ELF-1 (cell line): Measurements from ENCODE around the gene KIAA1671.
"Not testable (repeated sequence)": the region's sequence is repeated elsewhere in the genome, so short reads cannot be mapped to it uniquely, and the experiment has no call there.

Experiments
- DNase-seq: peaks from one replicate; pipeline ENCODE4 v3.0.0-alpha.2; 2016; ENCODE audit warnings: low read depth, low spot score

The KIAA1671 gene

DNA sequence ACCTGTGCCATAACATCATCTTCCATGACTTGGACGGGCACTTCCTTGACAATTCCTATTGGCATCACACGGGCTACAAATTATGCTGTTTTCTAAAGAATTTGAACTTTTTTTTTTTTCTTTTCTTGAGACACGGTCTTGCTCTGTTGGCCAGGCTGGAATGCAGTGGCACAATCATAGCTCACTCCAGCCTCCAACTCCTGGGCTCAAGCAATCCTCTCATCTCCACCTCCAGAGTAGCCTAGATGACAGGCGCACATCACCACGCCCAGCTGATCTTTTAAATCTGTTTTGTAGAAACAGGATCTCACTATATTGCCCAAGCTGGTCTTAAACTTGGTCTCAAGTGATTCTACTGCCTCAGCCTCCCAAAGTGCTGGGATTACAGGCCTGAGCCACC, 243.8 kb downstream of the KIAA1671 start:
- DNase-seq, result no peak

DNA sequence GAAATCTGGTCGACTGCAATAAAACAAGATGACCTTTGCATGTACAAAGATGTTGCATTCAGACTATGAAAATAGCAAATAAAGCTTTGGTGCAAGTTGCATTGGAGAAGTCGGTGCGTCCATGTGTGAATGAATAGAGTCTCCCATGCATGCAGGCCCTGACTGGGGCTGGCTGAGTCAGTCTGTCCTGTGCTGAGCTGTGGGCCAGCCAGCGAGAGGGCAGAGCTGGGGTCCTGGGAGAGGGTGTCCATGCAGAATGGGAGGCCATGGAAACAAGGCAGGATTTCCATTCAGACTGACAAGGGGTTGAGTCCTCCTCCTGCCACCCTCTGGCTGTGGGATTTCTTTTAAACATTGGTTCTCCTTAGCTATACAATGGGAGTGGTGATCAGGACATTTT, 244.8 kb downstream of the KIAA1671 start:
- DNase-seq, result no peak

DNA sequence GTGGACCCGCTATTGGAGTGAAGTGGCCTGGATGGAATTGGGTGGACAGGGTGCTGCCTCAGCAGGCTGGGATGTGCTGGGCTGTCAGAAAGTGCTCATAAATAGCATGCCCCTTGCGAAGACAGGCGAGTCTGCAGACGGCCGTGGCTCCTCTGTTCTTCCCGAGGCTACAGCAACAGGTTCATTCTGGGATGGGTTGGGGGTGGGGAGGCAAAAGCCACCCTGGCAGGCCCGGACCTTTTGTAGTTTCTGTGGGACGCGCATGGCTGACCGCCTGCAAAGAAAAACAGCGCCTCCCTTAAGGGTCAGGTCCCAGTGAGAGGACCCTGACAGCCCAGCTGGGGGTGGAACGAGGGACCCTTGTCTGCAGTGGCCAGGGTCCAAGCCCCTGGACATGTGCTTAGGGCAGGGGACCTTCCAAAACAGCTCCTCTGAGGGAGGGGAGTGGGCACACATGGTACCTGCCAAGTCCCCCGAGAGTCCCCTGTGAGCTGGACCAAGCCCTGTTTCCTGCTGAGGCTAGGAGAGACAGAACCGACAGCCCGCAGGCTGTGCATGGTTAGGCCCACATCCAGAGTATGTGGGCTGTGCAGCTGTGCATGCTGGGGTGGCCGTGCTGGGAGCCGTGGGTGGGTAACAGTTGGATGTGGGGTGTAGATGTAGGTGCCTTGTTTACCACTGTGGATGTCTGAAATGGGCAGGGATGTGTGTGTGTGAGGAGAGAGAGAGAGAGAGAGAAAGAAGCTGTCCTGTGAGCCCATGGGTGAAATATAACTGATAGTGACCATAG, 247.4 kb downstream of the KIAA1671 start, which contains the start of gene CRYBB3:
CRYBB3 (plus strand) TSS at position 128 of the 790 bp plus-strand sequence. CDS start 1,539 bp downstream, outside the sequence.
- DNase-seq, result peak; percentile 8

DNA sequence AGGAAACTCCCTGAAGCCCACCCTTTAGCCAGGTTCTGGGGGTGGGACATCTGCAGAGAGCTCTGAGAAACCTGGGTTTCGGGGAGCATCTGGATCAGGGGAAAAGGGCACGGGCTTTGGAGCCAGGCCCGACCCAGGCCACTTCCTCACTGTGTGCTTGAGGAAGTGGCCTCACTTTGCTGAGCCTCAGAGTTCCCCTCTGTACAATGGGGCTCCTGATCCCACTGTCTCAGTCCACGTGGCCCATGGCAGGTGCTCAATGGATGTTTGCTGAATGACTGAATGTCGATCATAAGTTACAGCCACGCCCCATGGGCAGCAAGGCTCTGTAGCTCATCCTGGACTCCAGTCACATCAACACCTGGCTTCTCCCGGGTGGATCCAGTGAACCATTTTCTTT, 248.5 kb downstream of the KIAA1671 start:
- no peak for DNase-seq

DNA sequence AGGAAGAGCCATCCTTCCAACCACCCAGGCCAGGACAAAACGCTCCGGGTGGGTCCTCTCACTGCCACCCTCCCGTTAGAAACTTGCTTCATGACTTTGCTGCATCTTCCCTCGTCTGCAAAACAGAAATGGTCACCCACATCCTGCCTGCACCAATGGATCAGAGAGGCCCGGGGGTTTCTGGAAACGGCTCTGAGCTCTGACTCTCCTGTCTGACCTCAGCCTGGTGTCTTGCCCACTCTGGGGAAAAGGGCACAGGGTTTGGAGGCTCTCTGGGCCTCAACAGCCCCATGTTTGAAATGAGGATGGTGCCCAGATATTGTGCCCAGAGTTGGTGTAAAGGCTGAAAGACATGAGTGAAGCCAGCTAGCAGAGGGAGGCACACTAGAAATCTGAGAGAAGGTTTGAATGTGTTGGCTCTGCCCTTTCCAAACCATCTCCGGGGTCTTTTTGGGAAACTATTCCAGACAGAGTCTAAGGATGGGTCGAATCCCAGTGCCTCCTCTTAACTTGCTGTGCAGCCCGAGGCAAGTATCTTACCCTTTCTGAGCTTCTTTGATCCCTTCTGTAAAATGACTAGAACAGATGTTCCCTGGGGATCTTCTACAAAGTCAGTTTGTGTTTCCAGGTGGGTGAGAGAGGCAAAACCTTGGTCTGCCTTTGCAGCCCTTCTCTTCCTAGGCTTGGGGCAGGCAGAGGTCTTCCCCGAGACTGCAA, 249.2 kb downstream of the KIAA1671 start:
- DNase-seq, result no peak

DNA sequence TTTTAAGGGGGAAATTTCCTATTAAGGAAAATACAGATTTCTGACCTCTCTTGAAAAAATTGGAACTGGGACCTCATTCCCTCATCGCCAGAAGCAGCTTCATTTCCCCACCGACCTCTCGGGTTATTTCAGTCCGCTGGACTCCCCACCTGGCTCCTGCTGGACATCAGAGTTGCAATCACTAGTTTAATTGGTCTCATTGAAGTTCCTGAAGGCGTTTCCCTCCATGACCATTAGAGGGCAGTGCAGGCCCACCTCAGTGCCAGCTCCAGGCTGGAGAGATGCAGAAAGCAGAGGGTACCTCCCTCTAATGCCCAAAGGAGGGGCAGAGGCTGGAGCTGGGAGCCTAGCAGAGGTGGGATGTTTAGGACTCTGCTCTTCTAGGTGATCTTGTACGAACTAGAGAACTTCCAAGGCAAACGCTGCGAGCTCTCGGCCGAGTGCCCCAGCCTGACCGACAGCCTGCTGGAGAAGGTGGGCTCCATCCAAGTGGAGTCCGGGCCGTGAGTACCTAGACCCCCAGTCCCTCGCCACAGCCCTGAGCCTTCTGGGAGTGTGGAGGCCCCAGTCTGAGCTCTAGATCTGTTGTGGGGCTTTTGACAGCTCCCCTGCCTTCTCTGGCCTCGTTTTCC, 249.9 kb downstream of the KIAA1671 start:
- DNase-seq, result peak; percentile 84

DNA sequence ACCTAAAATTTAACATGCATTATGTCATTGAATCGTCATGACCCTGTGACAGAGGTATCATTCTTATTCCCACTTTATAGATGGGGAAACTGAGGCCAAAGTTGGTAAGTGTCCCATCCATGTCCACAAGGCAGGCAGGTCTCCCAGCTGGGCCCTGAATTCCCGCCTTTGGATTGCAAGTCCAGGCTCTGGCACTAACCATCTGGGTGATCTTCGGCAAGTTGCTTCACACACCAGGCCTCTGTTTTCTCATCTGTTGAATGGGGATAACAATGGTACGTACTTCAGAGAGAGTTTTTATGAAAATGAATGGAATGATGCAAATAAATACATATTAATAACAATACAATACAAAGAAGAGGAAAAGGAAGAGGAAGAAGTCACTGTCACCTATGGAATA, 250.6 kb downstream of the KIAA1671 start:
- no peak for DNase-seq

DNA sequence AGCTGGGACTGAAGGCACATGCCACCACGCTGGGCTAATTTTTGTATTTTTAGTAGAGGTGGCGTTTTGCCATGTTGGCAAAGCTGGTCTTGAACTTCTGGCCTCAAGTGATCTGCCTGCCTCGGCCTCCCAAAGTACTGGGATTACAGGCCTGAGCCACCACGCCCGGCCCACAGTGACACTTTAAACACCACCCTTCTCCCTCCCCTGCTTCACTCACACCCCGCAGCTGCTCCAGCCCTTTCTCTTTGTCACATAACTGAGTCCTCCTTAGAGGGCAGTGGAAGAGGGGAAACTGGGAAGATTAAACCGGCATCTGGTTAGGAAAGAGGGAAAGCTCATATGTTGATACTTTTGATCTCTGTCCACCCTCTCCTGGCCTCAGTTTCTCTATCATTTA, 252.0 kb downstream of the KIAA1671 start:
- not testable (repeated sequence) for DNase-seq

DNA sequence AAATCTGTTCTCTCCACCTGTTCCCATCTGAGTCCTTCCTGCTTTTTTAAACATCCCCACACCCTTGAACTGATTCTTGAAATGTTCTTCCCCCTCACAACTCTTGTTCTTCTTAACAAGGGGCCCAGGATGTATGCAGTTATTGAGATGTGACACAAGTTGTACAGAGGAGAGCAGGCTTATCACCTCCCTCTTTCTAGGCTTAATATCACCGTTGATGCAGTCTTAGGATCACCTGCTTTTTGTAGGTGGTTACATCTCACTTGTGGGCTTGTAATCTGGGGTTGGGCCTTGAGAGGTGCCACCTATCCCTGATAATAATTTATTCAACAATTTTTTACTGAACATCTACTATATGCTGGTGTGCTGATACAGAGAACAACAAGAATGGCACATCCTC, 253.3 kb downstream of the KIAA1671 start:
- DNase-seq, result no peak

DNA sequence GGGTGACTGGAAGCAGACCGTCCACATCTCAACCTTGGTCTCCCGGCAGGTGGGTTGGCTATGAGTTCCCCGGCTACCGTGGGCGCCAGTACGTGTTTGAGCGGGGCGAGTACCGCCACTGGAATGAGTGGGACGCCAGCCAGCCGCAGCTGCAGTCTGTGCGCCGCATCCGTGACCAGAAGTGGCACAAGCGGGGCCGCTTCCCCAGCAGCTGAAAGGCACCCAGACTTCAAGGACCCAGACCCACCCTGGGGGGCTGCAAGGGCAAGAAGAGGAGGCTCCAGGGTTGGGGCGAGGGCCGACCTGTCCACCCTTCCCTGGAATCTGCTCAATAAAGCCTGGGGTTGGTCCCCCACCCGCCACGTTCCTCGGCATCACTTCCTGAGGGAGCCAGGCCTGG, 254.5 kb downstream of the KIAA1671 start:
- no peak for DNase-seq

DNA sequence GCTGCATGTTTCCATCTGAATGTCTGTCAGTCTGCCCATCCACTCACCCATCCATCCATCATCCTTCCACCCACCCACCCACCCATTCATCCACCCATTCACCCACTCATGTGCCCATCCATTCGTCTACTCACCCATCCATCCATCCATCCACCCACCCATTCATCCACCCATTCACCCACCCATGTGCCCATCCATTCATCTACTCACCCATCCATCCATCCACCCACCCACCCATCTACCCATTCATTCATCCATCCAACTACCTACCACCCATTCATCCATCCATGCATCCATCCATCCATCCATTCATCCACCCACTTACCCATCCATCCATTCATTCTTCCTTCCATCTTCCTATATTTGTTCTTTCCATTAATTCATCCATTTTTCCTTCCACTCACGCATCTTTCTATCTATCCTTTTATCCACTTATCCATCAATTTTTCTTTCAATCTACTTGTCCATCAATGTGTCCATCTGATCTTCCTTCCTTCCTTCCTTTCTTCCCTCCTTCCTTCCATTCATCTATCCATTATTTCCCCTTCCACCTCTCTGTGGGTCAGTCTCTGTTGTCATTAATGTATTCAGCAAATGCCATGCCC, 255.1 kb downstream of the KIAA1671 start:
- DNase-seq, result no peak

DNA sequence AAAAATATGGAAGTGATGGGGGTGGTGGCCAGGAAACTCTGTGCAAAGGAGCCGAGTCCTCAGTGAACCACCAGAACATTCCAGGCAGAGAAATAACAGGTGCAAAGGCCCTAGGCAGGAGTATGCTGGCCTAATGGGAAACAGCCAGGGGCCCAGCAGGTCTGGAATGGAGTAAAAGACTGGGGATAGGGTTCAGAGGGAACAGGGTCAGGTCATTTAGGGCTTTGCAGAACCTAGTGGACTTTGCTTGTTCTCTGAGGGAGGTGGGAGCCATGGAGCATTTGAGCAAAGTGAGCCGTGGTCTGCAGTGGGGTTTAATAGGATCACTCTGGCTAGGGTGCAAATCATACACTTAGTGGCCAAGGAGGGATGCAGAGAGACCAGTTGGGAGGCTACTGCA, 255.8 kb downstream of the KIAA1671 start:
- no peak for DNase-seq

DNA sequence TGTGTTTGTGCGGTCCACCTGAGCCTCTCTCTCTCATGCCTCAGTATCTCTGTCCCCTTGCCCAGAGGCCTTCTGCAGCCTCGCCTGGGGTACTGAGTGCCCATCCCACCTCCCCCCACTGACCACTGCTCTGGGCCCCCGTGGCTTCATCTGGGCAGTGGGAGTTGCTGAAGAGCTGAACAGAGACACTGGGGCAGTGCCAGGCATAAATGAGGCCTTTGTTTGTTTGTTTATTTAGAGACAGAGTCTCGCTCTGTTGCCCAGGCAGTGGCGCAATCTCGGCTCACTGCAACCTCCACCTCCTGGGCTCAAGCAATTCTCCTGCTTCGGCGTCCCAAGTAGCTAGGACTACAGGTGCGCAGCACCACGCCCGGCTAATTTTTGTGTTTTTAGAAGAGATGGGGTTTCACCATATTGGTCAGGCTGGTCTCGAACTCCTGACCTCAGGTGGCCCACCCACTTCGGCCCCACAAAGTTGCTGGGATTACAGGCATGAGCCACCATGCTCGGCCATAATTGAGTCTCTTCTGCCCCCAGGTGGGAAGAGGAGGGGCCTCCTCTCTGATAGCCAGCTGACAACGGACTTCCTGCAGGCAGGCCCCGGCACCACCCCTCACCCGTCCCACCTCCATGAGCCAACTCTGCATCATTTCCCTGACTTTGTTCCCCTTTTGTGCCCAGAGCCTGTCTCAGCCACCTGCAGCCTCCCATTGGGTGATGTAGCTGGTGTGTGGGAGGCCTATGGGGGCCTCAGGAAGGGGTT, 256.4 kb downstream of the KIAA1671 start:
- DNase-seq, result peak; percentile 29

DNA sequence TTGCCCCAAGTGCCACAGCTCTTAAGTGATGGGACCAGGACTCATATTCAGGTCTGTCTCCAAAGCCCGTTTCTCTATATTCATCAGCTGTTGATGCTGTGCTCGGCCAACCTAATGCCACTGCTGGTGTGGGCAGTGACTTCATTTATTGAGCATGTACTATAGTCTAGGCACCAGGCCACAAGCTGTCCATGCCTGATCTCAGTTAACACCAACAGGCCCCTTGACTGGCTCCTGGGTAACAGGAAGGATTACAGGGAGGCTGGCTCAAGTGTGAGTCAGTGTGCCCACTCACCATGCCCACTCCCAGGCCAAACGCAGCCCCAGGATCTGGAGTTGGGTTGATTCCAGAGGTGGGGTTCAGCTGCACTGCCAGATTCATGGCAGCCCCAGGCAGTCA, 258.3 kb downstream of the KIAA1671 start:
- DNase-seq, result no peak

DNA sequence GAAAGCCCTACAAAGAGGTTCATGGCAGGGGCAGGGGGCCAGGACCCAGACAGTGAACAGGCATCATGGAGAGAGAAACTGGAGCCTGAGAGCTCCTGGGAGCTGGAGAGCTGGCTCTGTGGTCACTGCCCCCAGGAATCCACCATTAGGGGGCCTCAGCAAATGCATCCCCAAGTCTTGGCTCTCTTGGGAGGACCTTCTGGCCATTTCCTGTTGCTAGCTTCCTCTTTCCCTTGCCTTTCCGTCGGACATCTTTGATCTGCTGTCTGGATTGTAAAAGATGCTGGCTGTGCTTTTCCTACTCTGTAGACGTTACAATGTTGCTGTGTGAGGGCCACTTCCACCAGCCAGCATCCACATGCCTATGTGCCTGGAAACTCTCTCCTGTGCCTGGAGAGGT, 259.8 kb downstream of the KIAA1671 start:
- DNase-seq, result no peak

DNA sequence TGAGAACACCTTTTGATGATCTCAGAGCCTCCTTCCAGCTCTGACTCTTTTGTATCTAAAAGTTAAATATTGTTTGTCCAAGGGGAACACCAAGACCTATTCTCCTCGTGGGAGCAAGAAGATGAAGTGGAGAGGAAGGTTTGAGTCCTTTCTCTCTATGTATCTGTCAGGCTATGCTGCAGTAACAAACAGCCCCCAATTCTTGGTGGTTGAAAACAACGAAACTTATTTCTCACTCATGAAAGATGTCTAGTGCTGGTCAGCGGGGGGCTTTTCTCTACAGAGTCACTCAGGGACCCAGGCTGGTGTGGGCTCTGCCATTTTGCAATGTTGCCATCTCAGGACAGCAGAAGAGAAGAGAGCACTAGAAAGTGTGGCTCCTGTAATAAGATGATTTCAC, 260.7 kb downstream of the KIAA1671 start:
- DNase-seq, result no peak

DNA sequence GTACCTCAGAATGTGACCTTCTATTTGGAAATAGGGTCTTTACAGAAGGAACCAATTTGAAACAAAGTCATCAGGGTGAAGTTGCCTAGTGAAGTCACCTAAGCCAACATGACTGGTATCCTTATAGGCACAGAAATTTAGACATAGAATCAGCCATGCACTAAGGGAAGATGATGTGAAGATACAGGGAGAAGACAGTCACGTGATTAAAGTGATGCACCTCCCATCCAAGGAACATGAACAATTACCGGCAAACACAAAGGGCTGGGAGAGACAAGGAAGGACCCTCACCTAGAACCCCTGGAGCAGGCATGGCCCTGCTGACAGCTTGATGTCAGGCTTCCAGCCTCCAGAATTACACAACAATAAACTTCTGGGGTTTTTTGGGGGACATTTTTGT, 263.7 kb downstream of the KIAA1671 start:
- no peak for DNase-seq

DNA sequence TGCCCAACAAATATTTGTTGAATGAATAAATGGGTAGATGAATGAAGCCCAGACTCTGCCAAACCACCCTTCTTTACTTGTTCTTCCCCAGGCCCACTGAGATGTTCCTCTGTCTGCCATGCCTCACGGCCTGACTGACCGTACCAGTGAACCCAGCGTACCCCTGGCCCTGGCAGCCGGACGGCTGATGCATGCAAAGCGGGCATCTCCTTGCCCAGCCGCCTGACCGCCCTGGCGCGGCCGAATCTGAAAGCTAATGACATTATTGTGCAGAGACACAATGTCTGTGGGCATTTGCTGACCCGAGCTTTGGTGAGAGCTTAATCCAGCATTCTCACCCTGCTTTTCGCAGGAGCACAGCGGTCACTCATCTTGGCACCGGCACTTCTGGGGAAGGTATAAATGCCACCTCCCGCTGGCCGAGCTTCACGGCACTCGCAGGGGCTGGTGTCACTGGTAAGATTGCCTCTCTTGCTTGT, 266.7 kb downstream of the KIAA1671 start, which contains the start of gene CRYBB2:
CRYBB2 (plus strand) TSS at position 429 of the 479 bp plus-strand sequence. CDS start 1,791 bp downstream, outside the sequence.
- DNase-seq, result no peak

DNA sequence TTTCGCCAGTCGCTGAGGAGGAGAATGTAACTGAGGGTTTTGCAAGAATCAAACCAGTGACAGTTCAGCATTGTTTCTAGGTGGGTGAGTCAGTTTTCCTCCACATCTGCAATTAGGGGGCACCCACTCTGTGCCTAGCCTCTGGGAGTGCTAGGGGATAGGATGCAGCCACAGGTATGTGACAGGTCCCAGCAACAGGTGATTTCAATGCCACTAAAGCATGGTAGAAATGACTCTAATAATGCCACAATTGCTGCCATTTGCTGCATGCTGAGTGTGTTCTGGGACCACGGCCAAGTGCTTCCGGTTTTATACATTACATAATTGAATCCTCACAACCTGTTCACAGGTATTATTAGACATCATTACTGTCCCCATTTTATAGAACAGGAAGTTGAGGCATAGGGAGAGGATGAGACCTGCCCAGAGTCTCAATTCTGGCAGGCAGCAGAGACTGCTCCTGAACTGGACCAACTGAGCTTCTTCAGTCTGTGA, 267.5 kb downstream of the KIAA1671 start:
- no peak for DNase-seq

DNA sequence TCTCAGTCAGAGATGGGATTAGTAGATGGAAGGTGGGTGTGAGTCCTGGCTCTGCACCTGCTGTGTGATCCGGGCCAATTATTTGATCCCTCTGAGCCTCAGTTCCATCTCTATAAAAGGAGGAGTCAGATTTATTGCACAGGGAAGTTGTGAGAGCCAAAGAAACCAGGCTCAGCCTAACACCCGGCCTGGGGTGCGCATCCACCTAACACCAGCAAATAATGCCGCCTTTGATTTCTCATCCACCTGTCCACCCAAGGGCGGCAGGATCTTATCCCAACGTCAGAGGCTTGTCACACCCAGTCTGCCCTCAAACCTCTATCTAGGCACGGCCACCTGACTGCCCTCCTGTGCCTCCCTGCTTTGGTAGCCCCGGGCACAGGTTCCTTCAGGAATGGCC, 269.3 kb downstream of the KIAA1671 start:
- DNase-seq, result no peak

DNA sequence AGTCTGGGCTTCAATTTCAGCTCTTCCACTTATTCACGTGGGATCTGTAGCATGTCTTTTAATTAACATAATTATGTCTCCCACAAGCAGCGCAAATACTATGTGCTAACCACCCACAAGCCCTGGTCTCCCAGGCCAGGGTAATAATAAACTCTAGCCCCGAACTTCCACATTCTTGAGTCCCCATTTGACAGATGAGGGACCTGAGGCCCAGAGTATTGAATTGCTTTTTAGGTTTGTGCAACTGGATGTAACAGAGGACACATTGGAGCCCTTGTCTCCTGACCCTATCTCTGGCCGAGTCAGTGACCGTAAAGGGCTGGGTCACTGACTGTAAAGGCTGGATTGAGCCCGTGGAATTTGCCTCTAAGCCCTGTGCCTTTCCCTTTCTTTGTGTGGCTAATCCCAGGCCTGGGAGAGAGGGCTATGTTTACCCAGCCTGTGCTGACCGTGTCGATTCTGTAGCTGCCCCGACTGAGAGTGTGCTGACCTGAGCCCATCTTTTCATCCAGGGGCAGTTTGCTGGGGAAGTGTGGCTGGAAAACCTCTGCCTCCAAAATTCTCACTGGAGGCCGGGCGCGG, 270.8 kb downstream of the KIAA1671 start:
- DNase-seq, result peak; percentile 65
